ENCODE data around the gene FOXL1. TPM values are rescaled to one million over a fixed set of nuclear protein-coding genes. Genes with fewer than 3 reads are reported as not detected.
A peak's percentile ranks its signal among the peaks of the same experiment; 100 is the strongest.

The FOXL1 gene
- total and polyA plus RNA-seq, 9 of the 15 experiments (the other 6 are each of a cell fraction or from before 2014, with no cell fraction given) = not detected

DNA sequence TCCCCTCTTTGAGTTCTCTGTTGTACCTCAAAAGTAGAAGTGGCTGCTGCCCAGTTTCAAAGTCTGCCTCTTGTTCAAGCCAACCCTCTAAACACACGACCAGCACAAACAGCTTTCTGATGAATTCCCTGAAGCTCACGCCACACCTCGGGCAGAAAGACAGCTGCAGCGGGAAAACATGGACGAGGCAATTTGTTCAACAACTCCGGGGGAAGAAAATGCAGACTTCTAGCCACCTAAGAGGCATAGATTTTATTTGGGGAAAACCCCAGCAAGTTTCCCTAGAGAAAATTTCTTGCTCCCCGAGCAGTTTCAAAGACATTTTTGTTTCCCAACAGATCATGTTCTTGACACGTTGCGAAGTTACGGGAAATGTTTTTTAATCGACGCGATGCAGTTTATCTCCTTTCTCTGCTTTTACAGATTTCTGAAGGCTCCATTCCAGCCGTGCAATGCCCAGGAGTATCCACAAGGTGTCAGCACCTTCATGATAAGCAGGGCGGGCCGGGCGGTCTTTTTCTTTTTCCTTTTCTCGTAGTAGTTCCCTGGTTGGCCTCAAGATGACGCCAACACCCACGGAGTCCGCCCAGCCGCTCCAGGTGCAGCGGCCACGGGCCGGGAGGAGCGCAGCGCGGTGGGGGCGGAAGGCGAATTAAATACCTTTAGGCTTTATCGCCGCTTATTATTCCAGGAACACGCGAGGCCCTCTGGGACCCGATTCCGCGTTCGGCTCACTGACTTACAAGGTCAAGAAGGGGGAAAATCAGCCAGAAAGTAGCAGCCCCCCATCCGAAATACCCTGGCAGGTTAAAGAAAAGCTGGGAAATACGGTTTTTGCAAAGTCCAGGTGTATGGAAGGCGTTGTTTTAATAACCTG is 14.6 kb upstream of the FOXL1 start:
- peaks cover 26 to 46% of the 10 kb centered on the region in 2 experiments; a peak in 4 of 5 replicates for H3K27me3 ChIP-seq (ENCODE audit: control insufficient read depth in 2 of 2, insufficient read depth in 2 of 2, low read length in 2 of 2)
- H2AFZ ChIP-seq (ENCODE audit: low read depth, low read length) = no peak overlapping the region
- H3K9ac ChIP-seq (ENCODE audit: insufficient read depth in 1 of 2, low read depth in 2 of 2, low read length in 2 of 2) = no peak overlapping the region
- 2% methylated on average over 41 of the region's 41 CpGs for WGBS (ENCODE audit: insufficient coverage, low coverage, missing lambda C conversion rate)
- H4K20me1 ChIP-seq (replicated peaks; ENCODE audit: control insufficient read depth, insufficient read depth, low read length) = no peaks in the 10 kb centered on the region
- no peak overlapping the region for H3K27ac ChIP-seq (ENCODE audit: extremely low read depth, low read depth, low read length)
- H3K79me2 ChIP-seq (ENCODE audit: control insufficient read depth, insufficient read depth, low read length) = no peaks in the 10 kb centered on the region
- ChIA-PET POLR2A (no interaction called here), CTCF (ENCODE audit: low intra/inter-chr PET ratio) (interaction anchor here (0.6 to 3.1 kb wide), 21 partner anchors 8 to 1205 kb away, joined by 3 to 76 read pairs (median 5); partner anchors contain the start of gene C16orf95)
- intact Hi-C loops (cut with micrococcal nuclease) (loop anchor here (1.0 to 10.0 kb wide), 5 partner anchors 309 to 1074 kb away; no protein-coding TSS in a partner anchor), in situ Hi-C loops (cut with MboI) (loop anchor here (10.0 to 25.0 kb wide), 2 partner anchors 711 to 1074 kb away; no protein-coding TSS in a partner anchor)
- H3K4me1 ChIP-seq (replicated peaks in 1 of 2; ENCODE audit: control insufficient read depth in 2 of 2, insufficient read depth in 2 of 2, low read length in 2 of 2) = peaks cover 0 to 10% of the 10 kb centered on the region in 2 experiments; a peak in 1 of 5 replicates
- DNase-seq (ENCODE audit: extremely low read depth in 1 of 4, low spot score in 3 of 4) (peak; percentile 86 to 90 (median 88)), ATAC-seq (peak; percentile 97), FAIRE-seq (peak; percentile 98)
- BruUV-seq (replicated peaks) = no TSS peak
- no peak overlapping the region for H3K4me2 ChIP-seq (ENCODE audit: insufficient read depth, low read length)
- no peaks in the 10 kb centered on the region for H3K9me1 ChIP-seq (ENCODE audit: control insufficient read depth, insufficient read depth, low read length)
- no peak overlapping the region for H3K4me3 ChIP-seq
- no peaks in the 10 kb centered on the region for H3K36me3 ChIP-seq (ENCODE audit: control insufficient read depth, insufficient read depth, low read length)
- H3K9me3 ChIP-seq (replicated peaks; ENCODE audit: control insufficient read depth, insufficient read depth, low read depth, low read length) = no peaks in the 10 kb centered on the region
- TF ChIP-seq SMC3 (conservative IDR thresholded peaks at IDR 0.05; ENCODE audit: insufficient read depth, low read depth, low read length) (peak; percentile 98), STAT6 (CRISPR knock-in tag; IDR thresholded peaks at IDR 0.05) (0 out of 2 replicates have a peak, but pooled peaks have one; percentile 47), STAG1 (CRISPR knock-in tag; IDR thresholded peaks at IDR 0.05; ENCODE audit: borderline replicate concordance) (peak; percentile 95), CREM (IDR thresholded peaks at IDR 0.05; ENCODE audit: low read depth) (0 out of 2 replicates have a peak, but pooled peaks have one; percentile 29), ZBTB43 (CRISPR knock-in tag; IDR thresholded peaks at IDR 0.05) (no peak), RB1 (IDR thresholded peaks at IDR 0.05; ENCODE audit: low read depth) (peak; percentile 90), LARP7 (IDR thresholded peaks at IDR 0.05) (no peak), GATAD2B (IDR thresholded peaks at IDR 0.05; ENCODE audit: borderline replicate concordance) (no peak), CXXC5 (CRISPR knock-in tag; IDR thresholded peaks at IDR 0.05) (peak; percentile 48; the same call in 1 of the 2 replicates), XRCC5 (IDR thresholded peaks at IDR 0.05; ENCODE audit: low read depth, low read length) (peak; percentile 73; the same call in 1 of the 2 replicates), CBX2 (IDR thresholded peaks at IDR 0.05; ENCODE audit: insufficient read depth, low read length, poor library complexity, severe bottlenecking) (no peak), EGR1 (conservative IDR thresholded peaks at IDR 0.05) (peak; percentile 32), CC2D1A (IDR thresholded peaks at IDR 0.05) (peak; percentile 71; the same call in 1 of the 2 replicates), DNMT1 (IDR thresholded peaks at IDR 0.05) (no peak), CTBP1 (IDR thresholded peaks at IDR 0.05; ENCODE audit: borderline replicate concordance) (peak; percentile 54; the same call in 1 of the 2 replicates)
- TF ChIP-seq, protein P1, sequence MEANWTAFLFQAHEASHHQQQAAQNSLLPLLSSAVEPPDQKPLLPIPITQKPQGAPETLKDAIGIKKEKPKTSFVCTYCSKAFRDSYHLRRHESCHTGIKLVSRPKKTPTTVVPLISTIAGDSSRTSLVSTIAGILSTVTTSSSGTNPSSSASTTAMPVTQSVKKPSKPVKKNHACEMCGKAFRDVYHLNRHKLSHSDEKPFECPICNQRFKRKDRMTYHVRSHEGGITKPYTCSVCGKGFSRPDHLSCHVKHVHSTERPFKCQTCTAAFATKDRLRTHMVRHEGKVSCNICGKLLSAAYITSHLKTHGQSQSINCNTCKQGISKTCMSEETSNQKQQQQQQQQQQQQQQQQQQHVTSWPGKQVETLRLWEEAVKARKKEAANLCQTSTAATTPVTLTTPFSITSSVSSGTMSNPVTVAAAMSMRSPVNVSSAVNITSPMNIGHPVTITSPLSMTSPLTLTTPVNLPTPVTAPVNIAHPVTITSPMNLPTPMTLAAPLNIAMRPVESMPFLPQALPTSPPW (CRISPR knock-in tag; IDR thresholded peaks at IDR 0.05) = peak; percentile 56

Measured in K562 (cell line).